Measurements from ENCODE around the gene MPP4.
"Not testable (repeated sequence)": the region's sequence is repeated elsewhere in the genome, so short reads cannot be mapped to it uniquely, and the experiment has no call there.

MPP4 gene

DNA sequence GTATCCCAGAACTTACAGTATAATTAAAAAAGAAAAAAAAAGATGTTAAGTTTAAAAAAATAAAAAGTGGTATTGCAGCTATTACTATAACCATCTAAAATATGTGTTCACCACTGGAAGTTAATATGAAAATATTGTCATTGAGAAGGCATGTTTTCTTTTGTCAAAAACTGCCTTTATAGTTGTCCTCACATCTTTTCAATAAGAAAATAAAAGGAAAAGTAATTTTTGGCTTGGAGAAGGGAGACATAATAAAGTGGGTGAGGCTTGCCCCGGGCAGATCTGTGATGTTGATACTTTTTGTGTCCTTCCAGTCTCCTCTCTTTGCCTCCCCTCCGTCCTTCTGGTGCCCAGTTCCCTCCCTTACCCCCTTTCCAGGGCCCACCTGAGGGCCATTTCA, 24.9 kb downstream of the MPP4 start:
- no peak for DNase-seq

DNA sequence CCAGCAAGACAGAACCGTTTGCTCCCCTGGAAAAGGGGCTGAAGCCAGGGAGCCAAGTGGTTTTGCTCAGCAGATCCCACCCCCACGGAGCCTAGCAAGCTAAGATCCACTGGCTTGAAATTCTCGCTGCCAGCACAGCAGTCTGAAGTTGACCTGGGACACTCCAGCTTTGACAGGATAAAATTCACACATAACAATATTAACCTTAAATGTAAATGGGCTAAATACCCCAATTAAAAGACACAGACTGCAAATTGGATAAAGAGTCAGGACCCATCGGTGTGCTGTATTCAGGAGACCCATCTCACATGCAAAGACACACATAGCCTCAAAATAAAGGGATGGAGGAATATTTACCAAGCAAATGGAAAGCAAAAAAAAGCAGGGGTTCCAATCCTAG, 27.2 kb downstream of the MPP4 start:
- not testable (repeated sequence) for DNase-seq

DNA sequence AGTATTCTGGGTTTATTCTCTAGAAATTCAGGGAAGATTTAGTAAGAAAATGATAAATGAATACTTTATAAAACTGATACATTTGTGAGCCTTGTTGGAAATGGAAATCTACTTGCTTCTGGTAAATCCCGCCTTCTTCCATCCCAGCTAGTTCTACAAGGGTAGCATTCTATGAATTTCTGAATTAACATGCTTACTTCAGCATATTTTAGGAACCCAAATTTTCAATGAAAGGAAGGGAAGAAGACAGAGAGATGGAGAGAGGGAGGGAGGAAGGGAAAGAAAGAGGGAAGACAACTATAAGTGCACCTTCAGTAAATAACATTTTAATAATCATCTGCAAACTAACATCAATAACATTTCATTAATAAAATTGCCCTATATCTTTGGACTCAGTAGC, 28.6 kb downstream of the MPP4 start:
- DNase-seq: no peak

DNA sequence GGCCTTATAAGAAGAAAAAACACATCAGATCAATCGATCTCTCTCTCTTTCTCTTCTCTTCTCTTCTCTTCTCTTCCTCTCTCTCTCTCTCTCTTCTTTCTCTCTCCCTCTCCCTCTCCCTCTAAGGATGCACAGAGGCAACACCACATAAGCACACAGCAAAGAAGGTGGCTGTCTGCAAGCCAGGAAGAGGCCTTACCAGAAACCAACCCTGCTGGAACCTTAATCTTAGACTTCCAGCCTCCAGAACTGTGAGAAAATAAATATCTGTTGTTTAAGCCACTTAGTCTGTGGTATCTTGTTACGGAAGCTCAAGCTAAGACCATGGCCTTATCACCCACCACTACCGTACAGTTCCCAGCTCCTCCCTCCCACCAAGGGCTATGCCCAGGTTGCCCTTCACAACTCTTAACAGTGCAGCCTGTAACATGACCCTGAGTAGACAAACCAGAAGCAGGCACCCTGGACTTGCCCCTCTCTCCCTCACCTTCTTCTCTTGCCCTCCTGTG, 30.0 kb downstream of the MPP4 start:
- DNase-seq: no peak

GRCh38 chr2:201664334-201664733, 34.1 kb downstream of the MPP4 start:
- no peak for DNase-seq

DNA sequence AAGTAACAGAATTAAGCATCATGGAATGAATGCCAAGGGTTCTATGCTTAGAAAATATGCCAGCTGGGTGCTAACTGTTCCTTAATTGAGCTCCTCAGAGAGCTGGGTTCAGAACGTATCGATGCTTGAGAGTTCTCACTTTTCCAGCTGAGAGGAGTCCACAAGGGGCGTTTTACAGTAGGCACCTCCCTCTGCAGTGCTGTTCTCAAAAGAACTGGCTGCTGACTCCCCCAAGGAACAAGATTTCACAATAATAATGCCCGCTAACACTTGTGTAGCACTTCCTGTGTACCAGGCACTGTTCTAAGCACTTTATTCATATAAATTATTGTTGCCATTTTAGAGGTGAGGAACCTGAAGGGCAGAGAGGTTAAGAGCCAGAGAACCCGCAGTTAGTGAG, 37.1 kb downstream of the MPP4 start:
- DNase-seq: no peak

- DNase-seq: no peak
These were observed 38.0 kb downstream of the MPP4 start for GRCh38 chr2:201660293-201660895.

GRCh38 chr2:201656740-201657139, 41.7 kb downstream of the MPP4 start:
- no peak for DNase-seq

DNA sequence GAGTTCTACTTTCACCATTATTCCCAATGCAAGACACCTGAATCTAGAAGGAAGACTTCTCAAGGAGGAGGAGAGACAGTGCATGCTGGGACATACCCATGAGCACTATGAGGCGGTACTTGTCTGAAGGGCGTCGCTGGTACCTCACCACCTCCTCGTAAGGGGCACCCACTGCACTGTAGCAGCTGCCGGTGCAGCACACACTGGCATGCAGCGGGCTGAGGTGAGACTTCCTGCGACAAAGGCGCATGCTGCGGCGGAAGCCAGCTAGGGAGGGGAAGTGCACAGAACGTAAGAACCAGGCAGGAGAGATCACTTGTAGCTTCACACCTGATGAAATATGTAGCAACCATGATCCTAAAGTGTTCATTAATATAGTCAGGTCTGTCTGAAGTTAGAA, 42.3 kb downstream of the MPP4 start:
- DNase-seq: no peak

DNA sequence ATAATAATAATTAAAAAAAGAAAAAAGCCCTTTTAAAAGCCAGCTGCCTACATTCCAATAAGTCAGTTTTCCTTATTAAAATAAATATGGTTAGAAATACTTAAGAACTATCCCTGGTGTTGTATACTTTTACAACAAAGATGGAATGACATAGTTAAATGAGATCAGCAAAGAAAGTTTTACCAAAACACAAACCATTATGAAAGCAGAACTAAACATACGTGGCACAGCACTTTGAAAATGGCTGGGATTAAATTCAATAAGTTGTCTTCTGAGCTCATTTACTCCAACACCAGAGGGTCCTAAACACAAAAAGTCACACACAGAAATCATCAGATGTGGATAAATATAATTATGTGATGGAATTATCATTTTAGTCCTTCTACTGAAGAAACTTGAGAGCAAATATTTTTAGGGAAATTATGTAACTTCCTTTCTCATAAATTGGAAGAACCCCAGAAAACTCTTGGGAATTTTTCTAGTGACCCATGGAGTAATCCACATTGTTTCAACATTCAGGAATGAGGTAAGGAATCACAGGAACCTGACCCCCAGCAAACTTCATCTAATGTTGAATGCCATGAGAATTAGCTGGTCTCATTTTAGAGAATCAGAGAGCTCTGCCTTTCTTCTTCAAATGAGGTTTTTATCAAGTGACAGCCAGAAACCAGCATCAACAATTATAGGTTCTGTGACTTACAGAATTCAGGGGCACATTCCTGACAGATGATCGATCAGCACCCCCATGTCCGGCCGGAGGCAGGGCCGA, 43.6 kb downstream of the MPP4 start:
- no peak for DNase-seq

GRCh38 chr2:201653221-201653620, 45.2 kb downstream of the MPP4 start:
- DNase-seq: no peak

DNA sequence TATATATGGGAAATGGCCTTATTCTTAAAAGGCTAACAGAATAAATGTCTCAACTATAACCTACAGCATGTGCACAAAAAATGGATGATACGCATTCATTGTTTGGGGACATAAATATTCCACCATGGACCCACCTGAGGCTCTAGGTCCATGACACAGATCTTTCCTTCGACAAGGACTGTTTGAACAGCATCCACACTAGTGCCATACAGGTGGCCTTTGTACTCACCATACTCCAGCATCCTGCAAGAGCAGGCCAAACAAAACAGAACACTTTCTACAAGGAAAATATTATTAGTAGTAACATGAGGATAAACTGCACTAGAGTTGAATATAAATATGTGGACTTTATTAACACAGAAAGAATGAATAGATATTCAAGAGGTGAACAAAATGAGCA, 49.0 kb downstream of the MPP4 start:
- no peak for DNase-seq

DNA sequence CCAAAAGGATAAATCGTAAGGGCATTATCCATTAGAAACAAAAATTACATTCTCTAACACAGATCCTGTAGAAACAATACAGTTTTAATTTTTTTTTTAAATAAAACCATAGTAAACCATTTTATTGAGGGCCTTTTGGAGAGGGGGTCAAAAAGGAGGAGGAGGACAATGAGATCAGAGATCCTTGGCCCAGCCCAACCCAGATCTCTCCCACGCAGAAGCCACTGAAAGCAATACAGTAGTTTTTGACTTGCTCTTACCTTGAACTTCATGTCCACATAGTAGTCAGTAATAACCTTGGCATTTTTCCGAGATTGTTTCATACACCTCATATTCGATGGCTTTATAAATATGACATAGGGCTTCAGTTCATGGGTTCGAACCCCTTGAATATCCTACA, 51.0 kb downstream of the MPP4 start:
- no peak for DNase-seq

- peak in 1 of 3 experiments; percentile 55 for DNase-seq
These were observed 54.4 kb downstream of the MPP4 start for GRCh38 chr2:201644001-201644400.

- DNase-seq: peak in 2 of 3 experiments; percentile 2 to 85
These were observed 55.1 kb downstream of the MPP4 start, which contains the start of gene TMEM237 for GRCh38 chr2:201643216-201643890. TSS of gene TMEM237 (minus strand) at chr2:201643503. CDS start at chr2:201643400, 103 bp downstream.

DNA sequence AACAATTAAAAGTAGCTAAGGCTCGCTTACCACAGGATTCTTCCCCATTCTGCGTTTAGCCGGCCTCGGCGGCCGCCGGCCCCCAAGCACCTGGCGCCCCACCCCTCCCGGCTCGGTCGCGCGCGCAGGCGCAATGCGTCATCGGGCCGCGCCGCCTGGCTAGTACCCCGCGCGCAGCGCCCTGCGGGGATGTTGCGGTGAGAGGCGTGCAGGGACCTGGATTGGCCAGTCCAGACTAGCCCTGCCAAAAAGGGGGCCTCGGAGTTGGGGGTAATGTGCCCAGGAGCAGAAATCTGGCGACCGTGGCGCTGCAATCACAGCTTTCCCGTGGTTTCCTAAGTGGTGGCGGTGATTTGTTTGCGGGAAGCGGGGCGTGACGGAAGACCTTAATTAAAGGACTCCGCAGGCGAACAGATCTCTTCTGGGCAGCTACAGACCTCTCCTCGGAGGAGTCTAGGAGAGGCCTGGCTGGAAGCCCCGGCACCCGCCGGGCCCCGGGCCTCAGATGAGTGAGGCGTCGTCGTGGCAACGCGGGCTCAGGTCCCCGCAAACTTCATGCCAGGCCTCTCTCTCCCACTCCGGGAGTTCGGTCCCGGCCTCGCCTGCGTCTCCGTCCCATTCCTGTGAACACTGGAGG, 55.7 kb downstream of the MPP4 start:
- peak; percentile 70 to 96 (median 93) for DNase-seq

GRCh38 chr2:201642086-201642578, 56.3 kb downstream of the MPP4 start:
- peak in 2 of 3 experiments; percentile 70 to 96 for DNase-seq

GRCh38 chr2:201639205-201639604, 59.2 kb downstream of the MPP4 start:
- DNase-seq: no peak

DNA sequence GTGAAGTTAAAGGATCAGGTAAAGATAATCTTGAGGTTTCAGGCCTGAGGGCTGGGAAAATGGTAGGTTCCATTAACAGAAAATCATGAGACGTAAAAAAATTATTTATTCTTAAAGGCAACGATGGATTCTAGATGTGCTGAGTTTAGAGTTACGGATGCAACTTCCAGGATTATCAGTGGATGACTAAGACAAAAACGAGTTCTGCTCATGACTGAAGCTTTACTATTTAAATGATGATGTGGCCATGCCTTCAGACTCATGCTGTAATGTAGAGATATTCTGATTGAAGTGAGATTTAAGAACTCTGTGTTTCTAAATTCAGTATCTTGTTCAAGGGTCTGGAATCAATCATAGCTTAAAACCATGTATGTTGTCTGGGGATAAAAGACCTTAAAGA, 60.1 kb downstream of the MPP4 start:
- no peak for DNase-seq

DNA sequence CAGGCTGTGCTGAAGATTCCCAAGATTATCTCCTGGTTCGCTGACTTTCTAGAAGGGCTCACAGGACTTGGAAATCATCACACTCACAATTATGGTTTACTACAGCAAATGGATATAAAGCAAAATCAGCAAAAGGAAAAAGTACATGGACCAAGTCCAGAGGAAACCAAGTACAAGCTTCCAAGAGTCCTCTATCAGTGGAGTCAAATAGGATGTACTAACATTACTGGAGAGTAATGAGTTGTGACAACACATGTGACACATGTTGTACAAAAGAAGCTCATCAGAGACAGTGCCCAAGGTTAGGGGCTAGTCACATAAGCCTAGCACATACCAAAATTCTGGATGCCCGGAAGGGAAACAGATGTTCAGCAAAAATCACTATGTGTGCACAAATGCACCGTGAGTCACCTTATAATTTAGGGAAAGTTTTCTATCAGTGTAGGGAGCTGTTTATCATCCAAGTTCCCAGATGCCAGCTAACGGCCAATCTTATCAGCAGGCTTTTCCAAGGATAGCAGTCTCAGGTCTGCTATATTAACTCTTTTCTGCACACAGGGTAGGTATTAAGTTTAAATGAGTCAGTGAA, 64.7 kb downstream of the MPP4 start:
- DNase-seq: no peak

GRCh38 chr2:201631041-201631440, 67.4 kb downstream of the MPP4 start:
- DNase-seq: no peak

- DNase-seq: no peak
These were observed 67.9 kb downstream of the MPP4 start for GRCh38 chr2:201630577-201630976.

DNA sequence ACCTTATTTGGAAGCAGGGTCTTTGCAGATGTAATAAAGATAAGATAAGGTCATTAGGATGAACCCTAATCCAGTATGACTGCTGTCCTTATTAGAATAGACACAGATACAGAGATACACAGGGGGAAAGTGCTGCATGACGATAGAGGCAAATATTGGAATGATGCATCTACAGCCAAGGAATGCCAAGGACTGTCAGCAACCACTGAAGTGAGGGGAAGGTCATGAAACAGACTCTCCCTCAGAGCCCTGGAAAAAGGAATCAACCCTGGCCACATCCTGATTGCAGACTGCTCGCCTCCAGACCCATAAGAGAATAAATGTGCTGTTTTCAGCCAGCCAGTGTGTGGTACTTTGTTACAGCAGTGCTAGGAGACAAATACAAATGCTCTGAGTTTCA, 69.9 kb downstream of the MPP4 start:
- no peak for DNase-seq

Measured in NCI-H1417 (cell line).